Endothelial cell of umbilical vein (primary cell): ENCODE measurements around the gene SRRD. TPM values are rescaled to one million over a fixed set of nuclear protein-coding genes. Genes with fewer than 3 reads are reported as not detected.

Experiments
- BruUV-seq: library from RNA; stranded (reverse); fragments of 400-500 nt; replicated peaks from 2 replicates; lab custom pipeline; 2021; lab: Mats Ljungman, UMichigan
- CTCF ChIA-PET: fragments of 300-600, 350-600 bp; sonication (Branson Sonifier 250); formaldehyde crosslinking; loops from one replicate; lab custom pipeline; 2021; ENCODE audit warnings: antibody characterized with exemption, inconsistent platforms; lab: Charles Lee
- POLR2A ChIA-PET: fragments of 300-600, 350-600 bp; sonication (Branson Sonifier 250); formaldehyde crosslinking; loops from one replicate; lab custom pipeline; 2021; ENCODE audit warnings: antibody characterized with exemption, inconsistent platforms; lab: Charles Lee
- DNase-seq: peaks from one replicate; pipeline ENCODE4 v3.0.0-alpha.2; 2011; ENCODE audit warnings: low read depth, low spot score
- FAIRE-seq: peaks from 2 replicates; lab custom pipeline; 2011; peaks lifted over from hg19 to GRCh38; lab: Jason Lieb, UNC
- H2AFZ ChIP-seq: 2 replicates; pipeline ENCODE4 v1.6.0; 2012; ENCODE audit warnings: low read depth, low read length, control low read depth, inconsistent platforms
- H3K27ac ChIP-seq: 2 replicates; pipeline ENCODE4 v1.5.1; 2011; ENCODE audit warnings: low read depth, mild to moderate bottlenecking, control low read depth, low read length, moderate library complexity; ENCODE audit not compliant: insufficient read depth
- H3K27me3 ChIP-seq, 2 experiments: 2 replicates each; pipeline versions ENCODE4 v1.6.0 to v1.6.1; 2011; ENCODE audit warnings: low read length in 2 of 2, mixed read lengths in 1 of 2; ENCODE audit not compliant: control insufficient read depth in 2 of 2, insufficient read depth in 2 of 2
- H3K36me3 ChIP-seq, 2 experiments: 2 replicates in 1 of 2; 3 replicates in 1 of 2; pipeline ENCODE4 v1.5.1; 2011; ENCODE audit warnings: low read length in 2 of 2, mild to moderate bottlenecking in 1 of 2, moderate library complexity in 1 of 2; ENCODE audit not compliant: control insufficient read depth in 2 of 2, insufficient read depth in 2 of 2; ENCODE audit errors: extremely low read depth in 1 of 2
- H3K4me1 ChIP-seq: 3 replicates; pipeline ENCODE4 v1.5.1; 2011; ENCODE audit warnings: mild to moderate bottlenecking, low read length; ENCODE audit not compliant: control insufficient read depth, insufficient read depth; ENCODE audit errors: extremely low read depth
- H3K4me2 ChIP-seq: 2 replicates; pipeline ENCODE4 v1.6.1; 2011; ENCODE audit warnings: low read length, control low read depth, mixed read lengths; ENCODE audit not compliant: insufficient read depth
- H3K4me3 ChIP-seq, 3 experiments: fragments of 200-600 bp in 1 of 3; sonication (generic), shearing (Covaris generic) in 1 of 3; replicated peaks in 1 of 3; 2 replicates each; pipeline ENCODE4 v1.5.1; 2011 to 2016; ENCODE audit warnings: control low read depth in 3 of 3, low read length in 3 of 3, mild to moderate bottlenecking in 2 of 3, inconsistent platforms in 1 of 3, low read depth in 1 of 3, moderate library complexity in 1 of 3; ENCODE audit not compliant: insufficient read depth in 1 of 3
- H3K79me2 ChIP-seq: 2 replicates; pipeline ENCODE4 v1.6.0; 2012; ENCODE audit warnings: low read length, inconsistent platforms; ENCODE audit not compliant: control insufficient read depth, insufficient read depth
- H3K9ac ChIP-seq: replicated peaks from 2 replicates; pipeline ENCODE3; 2011; ENCODE audit warnings: low read length, control low read depth; ENCODE audit not compliant: insufficient read depth; ENCODE audit errors: extremely low read depth
- H3K9me1 ChIP-seq: replicated peaks from 3 replicates; pipeline ENCODE4 v1.6.0; 2011; ENCODE audit warnings: mild to moderate bottlenecking, low read length; ENCODE audit not compliant: control insufficient read depth, insufficient read depth; ENCODE audit errors: extremely low read depth
- H3K9me3 ChIP-seq: replicated peaks from 2 replicates; pipeline ENCODE4 v1.5.1; 2012; ENCODE audit warnings: low read length, inconsistent platforms; ENCODE audit not compliant: control insufficient read depth, insufficient read depth
- H4K20me1 ChIP-seq: replicated peaks from 2 replicates; pipeline ENCODE3; 2011; ENCODE audit warnings: mild to moderate bottlenecking, low read length; ENCODE audit not compliant: control insufficient read depth, insufficient read depth; ENCODE audit errors: extremely low read depth
- EZH2 ChIP-seq: IDR thresholded peaks from 2 replicates; pipeline ENCODE4 v1.6.1; 2012; ENCODE audit warnings: borderline replicate concordance, low read depth, mild to moderate bottlenecking, moderate library complexity, low read length, inconsistent platforms; ENCODE audit not compliant: severe bottlenecking
- FOS ChIP-seq: IDR thresholded peaks from 2 replicates; pipeline ENCODE4 v1.6.1; 2011; ENCODE audit warnings: mild to moderate bottlenecking, low read length, moderate library complexity, borderline replicate concordance; ENCODE audit not compliant: insufficient read depth
- GATA2 ChIP-seq: IDR thresholded peaks from 2 replicates; pipeline ENCODE4 v1.7.0; 2011; ENCODE audit warnings: low read depth, mild to moderate bottlenecking, moderate library complexity, mixed read lengths, low read length; ENCODE audit not compliant: insufficient read length, insufficient read depth
- JUN ChIP-seq: IDR thresholded peaks from 2 replicates; pipeline ENCODE4 v1.6.1; 2011; ENCODE audit warnings: borderline replicate concordance, low read depth; ENCODE audit not compliant: insufficient read length, insufficient read depth
- MYC ChIP-seq: IDR thresholded peaks from one replicate; pipeline ENCODE4 v1.6.1; 2011; ENCODE audit warnings: mild to moderate bottlenecking, low read depth, low read length
- POLR2A ChIP-seq: IDR thresholded peaks from 2 replicates; pipeline ENCODE4 v1.6.1; 2012; ENCODE audit warnings: low read depth, mild to moderate bottlenecking, control low read depth, low read length
- POLR2AphosphoS5 ChIP-seq: IDR thresholded peaks from 2 replicates; pipeline ENCODE4 v1.6.1; 2012; ENCODE audit warnings: low read depth, mild to moderate bottlenecking, control low read depth, low read length, moderate library complexity; ENCODE audit not compliant: insufficient read depth
- dilution Hi-C: fragments of 300-500 bp; cut with MboI; formaldehyde crosslinking; loops from one replicate; pipeline ENCODE4 v1.15.0; 2019; ENCODE audit warnings: low sequenced_read_pairs; ENCODE audit not compliant: extremely low pct_ligation_motif_present
- intact Hi-C: fragments of 100-400 bp; cut with micrococcal nuclease; formaldehyde crosslinking; loops from one replicate; pipeline ENCODE4 v1.10.0; 2022
- polyA plus RNA-seq, 4 experiments: library from polyadenylated mRNA; depleted of rRNA in 3 of 4; stranded (reverse) in 3 of 4; unstranded in 1 of 4; fragments of >200 nt; gene quantifications; 2 replicates each; pipeline versions ENCODE4 v1.2.1 to v1.2.3, GENCODE V29; 2011 to 2012; ENCODE audit warnings: missing spikeins in 1 of 4
- total RNA-seq: library from RNA; stranded (reverse); gene quantifications from 2 replicates; pipeline ENCODE4 v1.2.3, GENCODE V29; 2021
- TF ChIP-seq, protein P1 (sequence below), 2 donors: IDR thresholded peaks; 1 replicate in 1 of 2; 2 replicates in 1 of 2; pipeline ENCODE4 v1.5.1; 2011; ENCODE audit warnings: low read length in 2 of 2, mild to moderate bottlenecking in 2 of 2, moderate library complexity in 2 of 2, control low read depth in 1 of 2, inconsistent platforms in 1 of 2, low read depth in 1 of 2; ENCODE audit not compliant: insufficient read depth in 1 of 2; ENCODE audit errors: extremely low read depth in 1 of 2
- TF ChIP-seq, protein P2 (sequence below): IDR thresholded peaks from 2 replicates; pipeline ENCODE4 v1.6.1; 2011; ENCODE audit not compliant: insufficient read depth, insufficient read length

Gene SRRD
- total and polyA plus RNA-seq, 2 donors (not counting 3 experiments of a cell fraction or from before 2014, with no cell fraction given) = 23.4 to 24.2 TPM

DNA sequence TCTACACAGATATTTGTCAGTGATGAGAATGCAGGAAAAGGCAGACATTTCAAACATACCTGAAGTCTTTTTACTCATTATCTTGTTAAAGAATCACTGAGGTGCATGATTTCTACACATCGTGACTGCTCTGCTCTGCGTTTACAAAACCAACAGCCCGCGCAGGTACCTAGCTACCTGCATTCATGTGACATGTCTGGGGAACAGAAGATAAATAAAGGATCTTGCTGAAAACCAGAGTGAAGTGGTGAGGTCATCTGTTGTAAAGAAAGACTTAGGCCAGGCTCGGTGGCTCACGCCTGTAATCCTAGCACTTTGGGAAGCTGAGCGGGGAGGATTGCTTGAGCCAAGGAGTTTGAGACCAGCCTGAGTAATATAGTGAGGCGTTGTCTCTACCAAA is 38.9 kb upstream of the SRRD start:
- H3K27me3 ChIP-seq = no peaks in the 10 kb centered on the region
- H4K20me1 ChIP-seq = no peaks in the 10 kb centered on the region
- TF ChIP-seq JUN = no peak
- TF ChIP-seq EZH2 = no peak
- no peak for TF ChIP-seq GATA2
- TF ChIP-seq POLR2AphosphoS5 = no peak
- TF ChIP-seq FOS = no peak
- TF ChIP-seq, protein P1, sequence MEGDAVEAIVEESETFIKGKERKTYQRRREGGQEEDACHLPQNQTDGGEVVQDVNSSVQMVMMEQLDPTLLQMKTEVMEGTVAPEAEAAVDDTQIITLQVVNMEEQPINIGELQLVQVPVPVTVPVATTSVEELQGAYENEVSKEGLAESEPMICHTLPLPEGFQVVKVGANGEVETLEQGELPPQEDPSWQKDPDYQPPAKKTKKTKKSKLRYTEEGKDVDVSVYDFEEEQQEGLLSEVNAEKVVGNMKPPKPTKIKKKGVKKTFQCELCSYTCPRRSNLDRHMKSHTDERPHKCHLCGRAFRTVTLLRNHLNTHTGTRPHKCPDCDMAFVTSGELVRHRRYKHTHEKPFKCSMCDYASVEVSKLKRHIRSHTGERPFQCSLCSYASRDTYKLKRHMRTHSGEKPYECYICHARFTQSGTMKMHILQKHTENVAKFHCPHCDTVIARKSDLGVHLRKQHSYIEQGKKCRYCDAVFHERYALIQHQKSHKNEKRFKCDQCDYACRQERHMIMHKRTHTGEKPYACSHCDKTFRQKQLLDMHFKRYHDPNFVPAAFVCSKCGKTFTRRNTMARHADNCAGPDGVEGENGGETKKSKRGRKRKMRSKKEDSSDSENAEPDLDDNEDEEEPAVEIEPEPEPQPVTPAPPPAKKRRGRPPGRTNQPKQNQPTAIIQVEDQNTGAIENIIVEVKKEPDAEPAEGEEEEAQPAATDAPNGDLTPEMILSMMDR (IDR thresholded peaks at IDR 0.05; ENCODE audit: extremely low read depth in 1 of 2, insufficient read depth in 1 of 2, low read depth in 1 of 2, low read length in 2 of 2) = no peak
- TF ChIP-seq, protein P2, sequence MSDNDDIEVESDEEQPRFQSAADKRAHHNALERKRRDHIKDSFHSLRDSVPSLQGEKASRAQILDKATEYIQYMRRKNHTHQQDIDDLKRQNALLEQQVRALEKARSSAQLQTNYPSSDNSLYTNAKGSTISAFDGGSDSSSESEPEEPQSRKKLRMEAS = no peak
- no peak for TF ChIP-seq MYC
- no peak for TF ChIP-seq POLR2A
- ChIA-PET POLR2A (interaction anchor here (1.1 kb wide), 1 partner anchor 53 kb away, joined by 3 read pairs; no protein-coding TSS in a partner anchor), CTCF (interaction anchor here (1.1 to 1.9 kb wide), 2 partner anchors 14 to 77 kb away, joined by 3 to 4 read pairs; no protein-coding TSS in a partner anchor)
- no peaks in the 10 kb centered on the region for H3K79me2 ChIP-seq
- H3K9me3 ChIP-seq = no peaks in the 10 kb centered on the region
- H2AFZ ChIP-seq = no peak overlapping the region
- DNase-seq = no peak
- no peak for FAIRE-seq
- dilution Hi-C loops = no loop called here
- H3K27ac ChIP-seq = no peak overlapping the region
- BruUV-seq = no TSS peak
- peaks cover 0 to 1% of the 10 kb centered on the region in 2 experiments for H3K36me3 ChIP-seq
- H3K4me1 ChIP-seq = no peaks in the 10 kb centered on the region
- intact Hi-C loops = no loop called here
- H3K4me2 ChIP-seq = no peak overlapping the region
- H3K9me1 ChIP-seq = no peaks in the 10 kb centered on the region
- H3K4me3 ChIP-seq = no peak overlapping the region
- H3K9ac ChIP-seq = no peak overlapping the region
